Breast epithelium (tissue), 4 donors: ENCODE measurements around the gene INTS6. TPM values are rescaled to one million over a fixed set of nuclear protein-coding genes. Genes with fewer than 3 reads are reported as not detected.
"Not testable (repeated sequence)": the region's sequence is repeated elsewhere in the genome, so short reads cannot be mapped to it uniquely, and the experiment has no call there.

Source experiments
- DNase-seq, 2 donors: peaks; one replicate each; pipeline ENCODE4 v3.0.0-alpha.2; 2019; ENCODE audit warnings: low spot score in 2 of 2
- H3K27ac ChIP-seq, 2 donors: fragments of 200-600 bp; sonication (generic) in 1 of 2; one replicate each; pipeline ENCODE4 v1.5.1; 2016 to 2019; ENCODE audit warnings: mild to moderate bottlenecking in 1 of 2
- H3K27me3 ChIP-seq, 2 donors: fragments of 200-600 bp; sonication (generic) in 1 of 2; one replicate each; pipeline versions ENCODE4 v1.5.1 to v1.6.0; 2017 to 2019; ENCODE audit warnings: control low read depth in 1 of 2, mild to moderate bottlenecking in 1 of 2
- H3K36me3 ChIP-seq: fragments of 200-600 bp; one replicate; pipeline ENCODE4 v1.5.1; 2019
- H3K4me1 ChIP-seq, 2 donors: fragments of 200-600 bp; sonication (generic); one replicate each; pipeline ENCODE4 v1.5.1; 2016 to 2019; ENCODE audit warnings: control low read depth in 1 of 2
- H3K4me3 ChIP-seq, 3 donors: fragments of 200-600 bp; sonication (generic); 1 replicate in 2 of 3; 2 replicates in 1 of 3; pipeline ENCODE4 v1.5.1; 2016 to 2019; ENCODE audit warnings: mild to moderate bottlenecking in 3 of 3, moderate library complexity in 2 of 3
- H3K9me3 ChIP-seq, 2 donors: fragments of 200-600 bp; sonication (generic) in 1 of 2; one replicate each; pipeline ENCODE4 v1.5.1; 2016 to 2019; ENCODE audit warnings: control low read depth in 1 of 2
- CTCF ChIP-seq, 3 donors: fragments of 450-650 bp; IDR thresholded peaks; one replicate each; pipeline ENCODE4 v1.5.1; 2016 to 2017; ENCODE audit warnings: antibody characterized with exemption in 3 of 3, mild to moderate bottlenecking in 3 of 3, moderate library complexity in 3 of 3
- POLR2A ChIP-seq: fragments of 450-650 bp; IDR thresholded peaks from one replicate; pipeline ENCODE4 v1.6.1; 2016; ENCODE audit warnings: antibody characterized with exemption, mild to moderate bottlenecking, moderate library complexity
- POLR2AphosphoS5 ChIP-seq, 3 donors: sonication (generic); formaldehyde crosslinking; IDR thresholded peaks; one replicate each; pipeline ENCODE4 v1.6.1; 2017; ENCODE audit warnings: antibody characterized with exemption in 3 of 3
- intact Hi-C: fragments of 100-400 bp; cut with DNase I; formaldehyde crosslinking; loops from one replicate; pipeline ENCODE4 v1.15.1; 2023; ENCODE audit warnings: low total_unique reads
- total RNA-seq, 3 donors: library from RNA; depleted of rRNA; stranded (reverse); fragments of >200 nt; gene quantifications; one replicate each; pipeline ENCODE4 v1.1.0, GENCODE V29; 2016

The INTS6 gene
- total RNA-seq, 3 donors from 2014 or later, result 31.2 to 76.7 (median 50.5) TPM

- Histone ChIP-seq H3K27me3 (no peaks in the 10 kb centered on the region), H3K4me3 (no peak overlapping the region), H3K36me3 (no peaks in the 10 kb centered on the region), H3K9me3 (peaks cover 0 to 4% of the 10 kb centered on the region in 2 donors), H3K4me1 (no peaks in the 10 kb centered on the region), H3K27ac (no peak overlapping the region)
- intact Hi-C loops, result no loop called here
- no peak for DNase-seq
- TF ChIP-seq POLR2AphosphoS5 (IDR thresholded peaks at IDR 0.05) (no peak), CTCF (IDR thresholded peaks at IDR 0.05) (no peak), POLR2A (no peak)
Measured at GRCh38 chr13:51419001-51419636, 33.7 kb downstream of the INTS6 start.

- TF ChIP-seq POLR2A (no peak), POLR2AphosphoS5 (IDR thresholded peaks at IDR 0.05) (no peak), CTCF (IDR thresholded peaks at IDR 0.05) (no peak)
- Histone ChIP-seq H3K4me1 (no peaks in the 10 kb centered on the region), H3K27me3 (no peaks in the 10 kb centered on the region), H3K36me3 (no peaks in the 10 kb centered on the region), H3K9me3 (peaks cover 0 to 4% of the 10 kb centered on the region in 2 donors), H3K27ac (no peak overlapping the region), H3K4me3 (no peak overlapping the region)
- DNase-seq, result no peak
- intact Hi-C loops, result no loop called here
Measured at GRCh38 chr13:51417716-51418115, 35.1 kb downstream of the INTS6 start.

- intact Hi-C loops, result no loop called here
- Histone ChIP-seq H3K4me1 (no peaks in the 10 kb centered on the region), H3K27ac (no peak overlapping the region), H3K9me3 (peaks cover 0 to 4% of the 10 kb centered on the region in 2 donors), H3K36me3 (no peaks in the 10 kb centered on the region), H3K27me3 (no peaks in the 10 kb centered on the region), H3K4me3 (no peak overlapping the region)
- no peak for DNase-seq
- TF ChIP-seq POLR2A, result no peak
- TF ChIP-seq POLR2AphosphoS5 (IDR thresholded peaks at IDR 0.05), result no peak
- no peak for TF ChIP-seq CTCF (IDR thresholded peaks at IDR 0.05)
Measured at GRCh38 chr13:51416107-51416506, 36.7 kb downstream of the INTS6 start.

- H3K36me3 ChIP-seq, intact Hi-C loops, H3K9me3 ChIP-seq, H3K27me3 ChIP-seq, H3K4me1 ChIP-seq, H3K27ac ChIP-seq, H3K4me3 ChIP-seq, DNase-seq: not testable (repeated sequence)
Measured at GRCh38 chr13:51415339-51415738, 37.5 kb downstream of the INTS6 start.

- no peak for TF ChIP-seq CTCF (IDR thresholded peaks at IDR 0.05)
- TF ChIP-seq POLR2AphosphoS5 (IDR thresholded peaks at IDR 0.05), result no peak
- no peak for DNase-seq
- H3K4me1 ChIP-seq, result no peaks in the 10 kb centered on the region
- peaks cover 0 to 4% of the 10 kb centered on the region in 2 donors for H3K9me3 ChIP-seq
- intact Hi-C loops, result no loop called here
- H3K36me3 ChIP-seq, result no peaks in the 10 kb centered on the region
- no peaks in the 10 kb centered on the region for H3K27me3 ChIP-seq
- H3K4me3 ChIP-seq, result no peak overlapping the region
- no peak overlapping the region for H3K27ac ChIP-seq
Measured at GRCh38 chr13:51412431-51412830, 40.4 kb downstream of the INTS6 start.

- H3K4me1 ChIP-seq, result no peaks in the 10 kb centered on the region
- H3K36me3 ChIP-seq, result no peaks in the 10 kb centered on the region
- no peak overlapping the region for H3K27ac ChIP-seq
- H3K27me3 ChIP-seq, result no peaks in the 10 kb centered on the region
- TF ChIP-seq POLR2AphosphoS5 (IDR thresholded peaks at IDR 0.05) (no peak), CTCF (IDR thresholded peaks at IDR 0.05) (no peak), POLR2A (no peak)
- no peak overlapping the region for H3K4me3 ChIP-seq
- H3K9me3 ChIP-seq, result no peaks in the 10 kb centered on the region
- intact Hi-C loops, result no loop called here
- DNase-seq, result no peak
Measured at GRCh38 chr13:51405176-51405575, 47.7 kb downstream of the INTS6 start.
